ENCODE data around the gene SIT1. TPM values are rescaled to one million over a fixed set of nuclear protein-coding genes. Genes with fewer than 3 reads are reported as not detected.
A peak's percentile ranks its signal among the peaks of the same experiment; 100 is the strongest.

Gene SIT1
- total and polyA plus RNA-seq, 12 donors: 0.19 to 3.6 (median 0.31) TPM; not detected in 5

- peak; percentile 76 to 84 for DNase-seq
- Histone ChIP-seq H3K36me3 (peaks cover 0 to 28% (median 9%) of the 10 kb centered on the region in 9 donors), H3K27ac (peak within 1 kb of the TSS in 9 of 10 donors; percentile 31 to 78 (median 61)), H3K27me3 (no peaks in the 10 kb centered on the region), H3K4me1 (peaks cover 0 to 50% (median 34%) of the 10 kb centered on the region in 9 donors), H3K9me3 (no peaks in the 10 kb centered on the region), H3K4me3 (peak within 1 kb of the TSS in 9 of 10 donors; percentile 36 to 67 (median 58))
- ATAC-seq: peak; percentile 79 to 88 (median 85)
- WGBS, 2 donors: 7 to 8% methylated on average over 58 of the region's 58 CpGs
- peak in 4 of 9 donors; percentile 12 to 44 (median 39) for TF ChIP-seq CTCF (IDR thresholded peaks at IDR 0.05)
- intact Hi-C loops (cut with DNase I): loop anchor here in 6 of 10 donors (2.0 to 10.0 kb wide), 4 partner anchors 22 to 62 kb away; no protein-coding TSS in a partner anchor
Observed at GRCh38 chr9:35664531-35665470, 14.1 kb upstream of the SIT1 start, which contains the start of gene ARHGEF39. TSS of gene ARHGEF39 (minus strand) at chr9:35665195. CDS start at chr9:35665169, 26 bp downstream.

GRCh38 chr9:35662437-35662836 lies 11.7 kb upstream of the SIT1 start:
- H3K36me3 ChIP-seq: peaks cover 0 to 29% (median 9%) of the 10 kb centered on the region in 9 donors
- no peak for TF ChIP-seq CTCF (IDR thresholded peaks at IDR 0.05)
- no peaks in the 10 kb centered on the region for H3K9me3 ChIP-seq
- no peak for ATAC-seq
- DNase-seq: no peak
- peaks cover 0 to 62% (median 45%) of the 10 kb centered on the region in 9 donors for H3K4me1 ChIP-seq
- WGBS, 2 donors: 90 to 92% methylated on average over 7 of the region's 7 CpGs
- no peaks in the 10 kb centered on the region for H3K27me3 ChIP-seq
- H3K27ac ChIP-seq: peak overlapping the region in 7 of 10 donors; percentile 95 to 99 (median 98)
- intact Hi-C loops (cut with DNase I): loop anchor here in 6 of 10 donors (2.0 to 10.0 kb wide), 4 partner anchors 35 to 66 kb away; no protein-coding TSS in a partner anchor
- no peak overlapping the region for H3K4me3 ChIP-seq

GRCh38 chr9:35661756-35662350 lies 11.1 kb upstream of the SIT1 start:
- Histone ChIP-seq H3K4me3 (no peak overlapping the region), H3K4me1 (peaks cover 0 to 68% (median 51%) of the 10 kb centered on the region in 9 donors), H3K27ac (peak overlapping the region; percentile 24 to 99 (median 98)), H3K27me3 (no peaks in the 10 kb centered on the region), H3K9me3 (no peaks in the 10 kb centered on the region), H3K36me3 (peaks cover 0 to 29% (median 9%) of the 10 kb centered on the region in 9 donors)
- no peak for TF ChIP-seq CTCF (IDR thresholded peaks at IDR 0.05)
- no peak for ATAC-seq
- intact Hi-C loops (cut with DNase I): loop anchor here in 6 of 10 donors (2.0 to 10.0 kb wide), 4 partner anchors 35 to 67 kb away; no protein-coding TSS in a partner anchor
- no peak for DNase-seq
- WGBS, 2 donors: 71 to 74% methylated on average over 3 of the region's 3 CpGs

- 48 to 55% methylated on average over 9 of the region's 9 CpGs for WGBS, 2 donors
- peak; percentile 15 to 77 (median 48) for TF ChIP-seq CTCF (IDR thresholded peaks at IDR 0.05)
- H3K4me3 ChIP-seq: no peak overlapping the region
Observed at GRCh38 chr9:35660966-35661415, 10.3 kb upstream of the SIT1 start.

More at GRCh38 chr9:35660966-35661415, 10.3 kb upstream of the SIT1 start:
- no peak for DNase-seq
- Histone ChIP-seq H3K27ac (peak overlapping the region; percentile 32 to 99 (median 98)), H3K4me1 (peaks cover 0 to 71% (median 47%) of the 10 kb centered on the region in 9 donors), H3K27me3 (no peaks in the 10 kb centered on the region), H3K9me3 (no peaks in the 10 kb centered on the region), H3K36me3 (peaks cover 0 to 29% (median 9%) of the 10 kb centered on the region in 9 donors)
- intact Hi-C loops (cut with DNase I): loop anchor here in 5 of 10 donors (5.0 to 10.0 kb wide), 3 partner anchors 36 to 66 kb away; no protein-coding TSS in a partner anchor
- no peak for ATAC-seq
